CD14-positive monocyte (primary cell): Measurements from ENCODE around the gene ACTR3. TPM values are rescaled to one million over a fixed set of nuclear protein-coding genes. Genes with fewer than 3 reads are reported as not detected.

Experiments used
- DNase-seq, 3 donors: peaks; one replicate each; pipeline ENCODE4 v3.0.0-alpha.2; 2011 to 2022
- H2AFZ ChIP-seq: 2 replicates; pipeline ENCODE4 v1.6.0; 2012; ENCODE audit warnings: mild to moderate bottlenecking, low read depth, low read length, inconsistent platforms; ENCODE audit not compliant: insufficient read depth, poor library complexity, severe bottlenecking
- H3K27ac ChIP-seq, 2 donors: 1 replicate in 1 of 2; 2 replicates in 1 of 2; pipeline ENCODE4 v1.5.1; 2012 to 2013; ENCODE audit warnings: low read length in 2 of 2, control low read depth in 1 of 2, inconsistent platforms in 1 of 2, low read depth in 1 of 2, mild to moderate bottlenecking in 1 of 2
- H3K27me3 ChIP-seq, 2 donors: one replicate each; pipeline versions ENCODE4 v1.6.0 to v1.6.1; 2011 to 2013; ENCODE audit warnings: low read length in 2 of 2; ENCODE audit not compliant: control insufficient read depth in 2 of 2, insufficient read depth in 2 of 2
- H3K36me3 ChIP-seq, 2 donors: replicated peaks in 1 of 2; 1 replicate in 1 of 2; 2 replicates in 1 of 2; pipeline versions ENCODE4 v1.5.1 to v1.6.1; 2012 to 2013; ENCODE audit warnings: low read length in 2 of 2, control low read depth in 1 of 2, inconsistent platforms in 1 of 2, mild to moderate bottlenecking in 1 of 2; ENCODE audit not compliant: insufficient read depth in 2 of 2, control insufficient read depth in 1 of 2
- H3K4me1 ChIP-seq, 2 donors: 1 replicate in 1 of 2; 2 replicates in 1 of 2; pipeline versions ENCODE4 v1.5.1 to v1.6.1; 2012 to 2013; ENCODE audit warnings: low read length in 2 of 2, control low read depth in 1 of 2, inconsistent platforms in 1 of 2, mild to moderate bottlenecking in 1 of 2, moderate library complexity in 1 of 2; ENCODE audit not compliant: insufficient read depth in 2 of 2, control insufficient read depth in 1 of 2
- H3K4me2 ChIP-seq: replicated peaks from 2 replicates; pipeline ENCODE3; 2012; ENCODE audit warnings: low read length, moderate library complexity, mild to moderate bottlenecking; ENCODE audit not compliant: poor library complexity, severe bottlenecking; ENCODE audit errors: extremely low read depth
- H3K4me3 ChIP-seq, 3 experiments: fragments of 200-600 bp in 1 of 3; sonication (generic) in 1 of 3; replicated peaks in 1 of 3; 1 replicate in 2 of 3; 2 replicates in 1 of 3; pipeline ENCODE4 v1.5.1; 2011 to 2013; ENCODE audit warnings: low read length in 3 of 3, mild to moderate bottlenecking in 3 of 3, control low read depth in 2 of 3, low read depth in 2 of 3, inconsistent platforms in 1 of 3, moderate library complexity in 1 of 3
- H3K79me2 ChIP-seq: 2 replicates; pipeline ENCODE4 v1.6.0; 2012; ENCODE audit warnings: mild to moderate bottlenecking, control low read depth, inconsistent platforms, low read length, moderate library complexity; ENCODE audit not compliant: insufficient read depth
- H3K9ac ChIP-seq: 2 replicates; pipeline ENCODE4 v1.6.0; 2017; ENCODE audit warnings: low read length, mild to moderate bottlenecking; ENCODE audit not compliant: insufficient read depth, poor library complexity, severe bottlenecking
- H3K9me3 ChIP-seq, 2 donors: replicated peaks in 1 of 2; 1 replicate in 1 of 2; 2 replicates in 1 of 2; pipeline versions ENCODE4 v1.5.1 to v1.6.1; 2012 to 2013; ENCODE audit warnings: low read length in 2 of 2, control low read depth in 1 of 2; ENCODE audit not compliant: control insufficient read depth in 1 of 2, insufficient read depth in 1 of 2
- H4K20me1 ChIP-seq: 2 replicates; pipeline ENCODE4 v1.6.0; 2012; ENCODE audit warnings: mild to moderate bottlenecking, low read length, control low read depth, moderate library complexity; ENCODE audit not compliant: insufficient read depth
- H3K27ac Mint-ChIP-seq, 7 donors: one replicate each; pipeline ENCODE4 v1.8.0; 2020; ENCODE audit warnings: mild to moderate bottlenecking in 7 of 7, mixed read lengths in 7 of 7, moderate library complexity in 6 of 7, inconsistent platforms in 2 of 7
- H3K27me3 Mint-ChIP-seq, 3 donors: one replicate each; pipeline ENCODE4 v1.8.0; 2021 to 2022; ENCODE audit warnings: low read depth in 3 of 3, mild to moderate bottlenecking in 3 of 3, mixed read lengths in 3 of 3, moderate library complexity in 3 of 3, inconsistent platforms in 1 of 3
- H3K36me3 Mint-ChIP-seq, 2 donors: one replicate each; pipeline ENCODE4 v1.8.0; 2020; ENCODE audit warnings: mixed read lengths in 2 of 2, inconsistent platforms in 1 of 2, mild to moderate bottlenecking in 1 of 2
- H3K4me1 Mint-ChIP-seq: one replicate; pipeline ENCODE4 v1.8.0; 2020; ENCODE audit warnings: mild to moderate bottlenecking, mixed read lengths
- H3K4me3 Mint-ChIP-seq, 2 donors: one replicate each; pipeline ENCODE4 v1.8.0; 2020; ENCODE audit warnings: mild to moderate bottlenecking in 2 of 2, mixed read lengths in 2 of 2, moderate library complexity in 1 of 2
- H3K9me3 Mint-ChIP-seq, 7 donors: one replicate each; pipeline ENCODE4 v1.8.0; 2020 to 2022; ENCODE audit warnings: mixed read lengths in 7 of 7, mild to moderate bottlenecking in 6 of 7, moderate library complexity in 6 of 7, inconsistent platforms in 2 of 7
- WGBS: methylation state at CpG from one replicate; pipeline ENCODE4 v1.1.5; 2013; ENCODE audit warnings: missing lambda C conversion rate; ENCODE audit not compliant: insufficient coverage; 5-methylcytosine and 5-hydroxymethylcytosine counted together
- intact Hi-C, 2 donors: fragments of 100-400 bp; cut with micrococcal nuclease; formaldehyde crosslinking; loops; one replicate each; pipeline versions ENCODE4 v1.15.0 to v1.15.1; 2023
- polyA plus RNA-seq, 3 donors: library from polyadenylated mRNA; depleted of rRNA in 1 of 3; unstranded in 2 of 3; stranded (reverse) in 1 of 3; fragments of 300-500 nt in 2 of 3; fragments of >200 nt in 1 of 3; fragmentation: Illumina TruSeq in 2 of 3; gene quantifications; 1 replicate in 2 of 3; 2 replicates in 1 of 3; pipeline ENCODE4 v1.2.3, GENCODE V29; 2012 to 2021
- TF ChIP-seq, protein P1 (sequence below): fragments of 200-600 bp; IDR thresholded peaks from one replicate; pipeline ENCODE4 v1.8.0; 2022; ENCODE audit warnings: antibody characterized with exemption, mild to moderate bottlenecking

ACTR3 gene
- polyA plus RNA-seq, 3 donors, result 103 to 557 (median 464) TPM

DNA sequence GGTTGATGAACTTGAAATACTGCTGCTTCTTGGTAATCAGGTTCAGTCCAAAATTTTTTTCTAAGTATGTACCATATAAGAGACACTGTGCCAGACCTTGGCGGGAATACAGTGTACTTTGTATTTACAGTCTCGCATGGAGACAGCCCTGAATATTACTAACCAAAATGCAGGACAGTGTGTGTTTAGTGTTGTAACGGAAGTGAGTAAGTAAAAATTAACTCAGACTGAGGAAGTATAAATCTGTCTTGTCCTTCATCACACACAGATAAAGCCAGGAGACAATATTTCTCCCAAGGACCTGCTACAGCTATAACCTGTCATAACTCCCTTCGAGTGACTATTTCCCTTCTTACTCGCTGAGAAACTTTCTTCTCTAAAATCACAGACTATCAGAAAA, 76.9 kb downstream of the ACTR3 start:
- H4K20me1 ChIP-seq, result peaks cover 57% of the 10 kb centered on the region
- H2AFZ ChIP-seq, result peak overlapping the region; percentile 12
- H3K4me1 ChIP-seq, result peaks cover 22 to 29% of the 10 kb centered on the region in 2 donors
- peak overlapping the region in 1 of 2 donors; percentile 75 for H3K27ac ChIP-seq
- Mint-ChIP-seq H3K27me3 (no peaks in the 10 kb centered on the region), H3K9me3 (no peaks in the 10 kb centered on the region), H3K36me3 (peaks cover 23 to 38% of the 10 kb centered on the region in 2 donors), H3K27ac (peak overlapping the region; percentile 25 to 81 (median 72)), H3K4me3 (no peak overlapping the region), H3K4me1 (peaks cover 24% of the 10 kb centered on the region)
- no peaks in the 10 kb centered on the region for H3K27me3 ChIP-seq
- H3K4me2 ChIP-seq, result peak overlapping the region; percentile 38
- H3K79me2 ChIP-seq, result no peaks in the 10 kb centered on the region
- intact Hi-C loops, result no loop called here
- peaks cover 8 to 62% of the 10 kb centered on the region in 2 donors for H3K36me3 ChIP-seq
- H3K9ac ChIP-seq, result no peak overlapping the region
- DNase-seq, result peak; percentile 26 to 55 (median 51)
- WGBS, result 0% methylated on average over 2 of the region's 5 CpGs
- H3K9me3 ChIP-seq, result no peaks in the 10 kb centered on the region
- TF ChIP-seq, protein P1, sequence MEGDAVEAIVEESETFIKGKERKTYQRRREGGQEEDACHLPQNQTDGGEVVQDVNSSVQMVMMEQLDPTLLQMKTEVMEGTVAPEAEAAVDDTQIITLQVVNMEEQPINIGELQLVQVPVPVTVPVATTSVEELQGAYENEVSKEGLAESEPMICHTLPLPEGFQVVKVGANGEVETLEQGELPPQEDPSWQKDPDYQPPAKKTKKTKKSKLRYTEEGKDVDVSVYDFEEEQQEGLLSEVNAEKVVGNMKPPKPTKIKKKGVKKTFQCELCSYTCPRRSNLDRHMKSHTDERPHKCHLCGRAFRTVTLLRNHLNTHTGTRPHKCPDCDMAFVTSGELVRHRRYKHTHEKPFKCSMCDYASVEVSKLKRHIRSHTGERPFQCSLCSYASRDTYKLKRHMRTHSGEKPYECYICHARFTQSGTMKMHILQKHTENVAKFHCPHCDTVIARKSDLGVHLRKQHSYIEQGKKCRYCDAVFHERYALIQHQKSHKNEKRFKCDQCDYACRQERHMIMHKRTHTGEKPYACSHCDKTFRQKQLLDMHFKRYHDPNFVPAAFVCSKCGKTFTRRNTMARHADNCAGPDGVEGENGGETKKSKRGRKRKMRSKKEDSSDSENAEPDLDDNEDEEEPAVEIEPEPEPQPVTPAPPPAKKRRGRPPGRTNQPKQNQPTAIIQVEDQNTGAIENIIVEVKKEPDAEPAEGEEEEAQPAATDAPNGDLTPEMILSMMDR, result no peak
- peak overlapping the region in 1 of 3 experiments; percentile 22 for H3K4me3 ChIP-seq

DNA sequence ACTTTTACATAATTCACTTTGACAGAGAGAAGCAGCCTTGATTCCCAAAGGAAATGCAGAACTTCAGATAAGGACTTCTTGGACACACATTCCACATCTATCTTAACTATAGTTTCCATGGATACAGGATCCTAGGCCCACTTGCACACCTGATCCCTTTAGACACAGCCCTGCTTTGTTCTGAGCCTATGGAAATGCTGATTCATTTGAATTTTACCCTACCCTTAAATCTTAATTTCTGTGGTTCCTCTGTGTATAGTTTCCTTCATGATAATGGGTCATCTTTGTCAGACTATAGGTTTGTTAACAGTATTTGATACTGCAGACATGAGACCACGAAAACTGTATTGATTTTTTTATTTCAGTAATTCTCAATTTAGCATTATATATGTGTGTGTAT, 77.4 kb downstream of the ACTR3 start:
- Histone ChIP-seq H2AFZ (no peak overlapping the region), H4K20me1 (peaks cover 53% of the 10 kb centered on the region), H3K27ac (peak overlapping the region in 1 of 2 donors; percentile 75), H3K4me1 (peaks cover 22 to 29% of the 10 kb centered on the region in 2 donors), H3K4me3 (no peak overlapping the region), H3K9me3 (no peaks in the 10 kb centered on the region), H3K27me3 (no peaks in the 10 kb centered on the region), H3K4me2 (peak overlapping the region; percentile 38), H3K36me3 (peaks cover 8 to 62% of the 10 kb centered on the region in 2 donors), H3K9ac (no peak overlapping the region), H3K79me2 (no peaks in the 10 kb centered on the region)
- Mint-ChIP-seq H3K27ac (peak overlapping the region; percentile 25 to 81 (median 72)), H3K4me3 (no peak overlapping the region), H3K4me1 (peaks cover 24% of the 10 kb centered on the region), H3K36me3 (peaks cover 27 to 38% of the 10 kb centered on the region in 2 donors), H3K9me3 (no peaks in the 10 kb centered on the region), H3K27me3 (no peaks in the 10 kb centered on the region)
- intact Hi-C loops, result no loop called here
- TF ChIP-seq, protein P1, result no peak
- no peak for DNase-seq
- WGBS, result no CpG with 5 or more reads among the region's 1 CpG
